IMR-90 (cell line): Measurements from ENCODE around the gene ACVR1. TPM values are rescaled to one million over a fixed set of nuclear protein-coding genes. Genes with fewer than 3 reads are reported as not detected.
A peak's percentile ranks its signal among the peaks of the same experiment; 100 is the strongest.

Experiments used
- ATAC-seq: fragments of 200-7000 bp; cut with Tn5 transposase; 2 replicates; pipeline ENCODE4 v1.9.1; 2020; ENCODE audit warnings: low read depth, mild to moderate bottlenecking, moderate library complexity
- BruUV-seq: library from RNA; stranded (reverse); fragments of 400-500 nt; replicated peaks from 2 replicates; lab custom pipeline; 2021; lab: Mats Ljungman, UMichigan
- CTCF ChIA-PET: fragments of 300-600 bp; formaldehyde crosslinking; extraction: SDS; loops from one replicate; lab custom pipeline; 2021; ENCODE audit warnings: antibody characterized with exemption; lab: Yijun Ruan, JAX
- POLR2A ChIA-PET: fragments of 300-600 bp; sonication (Branson Sonifier 250); formaldehyde crosslinking; loops from one replicate; lab custom pipeline; 2022; ENCODE audit warnings: antibody characterized with exemption; ENCODE audit not compliant: unreplicated experiment; lab: Charles Lee
- DNase-seq: peaks from one replicate; pipeline ENCODE4 v3.0.0; 2013
- H2AFZ ChIP-seq: replicated peaks from 2 replicates; pipeline ENCODE3; 2013; ENCODE audit warnings: low read length, mild to moderate bottlenecking; ENCODE audit not compliant: poor library complexity
- H2AK5ac ChIP-seq: 2 replicates; pipeline ENCODE4 v1.6.1; 2013; ENCODE audit warnings: low read depth, low read length, inconsistent platforms
- H2AK9ac ChIP-seq: replicated peaks from 2 replicates; pipeline ENCODE3; 2013; ENCODE audit warnings: mild to moderate bottlenecking, low read depth, low read length, moderate library complexity; ENCODE audit not compliant: poor library complexity
- H2BK120ac ChIP-seq: 2 replicates; pipeline ENCODE4 v1.6.1; 2013; ENCODE audit warnings: low read depth, low read length, inconsistent platforms
- H2BK15ac ChIP-seq: 3 replicates; pipeline ENCODE4 v1.6.1; 2013; ENCODE audit warnings: low read depth, low read length, inconsistent platforms
- H2BK20ac ChIP-seq: 2 replicates; pipeline ENCODE4 v1.6.1; 2013; ENCODE audit warnings: low read depth, mild to moderate bottlenecking, inconsistent platforms, low read length, moderate library complexity
- H2BK5ac ChIP-seq: 2 replicates; pipeline ENCODE4 v1.6.1; 2013; ENCODE audit warnings: mild to moderate bottlenecking, low read depth, low read length, inconsistent platforms; ENCODE audit not compliant: poor library complexity, severe bottlenecking
- H3K14ac ChIP-seq: replicated peaks from 2 replicates; pipeline ENCODE4 v1.6.1; 2013; ENCODE audit warnings: low read depth, low read length, inconsistent platforms
- H3K18ac ChIP-seq: 2 replicates; pipeline ENCODE4 v1.6.1; 2013; ENCODE audit warnings: low read depth, low read length, control low read depth
- H3K23ac ChIP-seq: 2 replicates; pipeline ENCODE4 v1.6.1; 2013; ENCODE audit warnings: low read depth, low read length, inconsistent platforms
- H3K27ac ChIP-seq: 2 replicates; pipeline ENCODE4 v1.5.1; 2013; ENCODE audit warnings: mild to moderate bottlenecking, control low read depth, low read length; ENCODE audit not compliant: insufficient read depth
- H3K27me3 ChIP-seq: 2 replicates; pipeline ENCODE4 v1.6.1; 2013; ENCODE audit warnings: low read length; ENCODE audit not compliant: control insufficient read depth, insufficient read depth
- H3K36me3 ChIP-seq: 2 replicates; pipeline ENCODE4 v1.6.1; 2013; ENCODE audit warnings: low read length, mixed read lengths; ENCODE audit not compliant: control insufficient read depth, insufficient read depth
- H3K4ac ChIP-seq: 2 replicates; pipeline ENCODE4 v1.6.1; 2013; ENCODE audit warnings: low read depth, low read length, inconsistent platforms
- H3K4me1 ChIP-seq: 2 replicates; pipeline ENCODE4 v1.6.1; 2013; ENCODE audit warnings: low read length, mixed read lengths; ENCODE audit not compliant: control insufficient read depth, insufficient read depth
- H3K4me2 ChIP-seq: 2 replicates; pipeline ENCODE4 v1.6.1; 2013; ENCODE audit warnings: low read depth, mild to moderate bottlenecking, control low read depth, low read length, moderate library complexity
- H3K4me3 ChIP-seq: 2 replicates; pipeline ENCODE4 v1.5.1; 2013; ENCODE audit warnings: low read depth, mild to moderate bottlenecking, control low read depth, low read length, moderate library complexity; ENCODE audit not compliant: insufficient read depth
- H3K56ac ChIP-seq: 2 replicates; pipeline ENCODE4 v1.6.1; 2013; ENCODE audit warnings: low read length, inconsistent platforms; ENCODE audit not compliant: insufficient read depth; ENCODE audit errors: extremely low read depth
- H3K79me1 ChIP-seq, 2 experiments: 2 replicates each; pipeline ENCODE4 v1.6.1; 2013; ENCODE audit warnings: low read length in 2 of 2, inconsistent platforms in 1 of 2, low read depth in 1 of 2
- H3K9ac ChIP-seq: 2 replicates; pipeline ENCODE4 v1.6.1; 2013; ENCODE audit warnings: low read depth, low read length, control low read depth
- H3K9me1 ChIP-seq: 2 replicates; pipeline ENCODE4 v1.6.1; 2013; ENCODE audit warnings: low read length, inconsistent platforms; ENCODE audit not compliant: insufficient read depth
- H3K9me3 ChIP-seq: 2 replicates; pipeline ENCODE4 v1.6.1; 2013; ENCODE audit warnings: low read length; ENCODE audit not compliant: control insufficient read depth, insufficient read depth
- H4K20me1 ChIP-seq: 2 replicates; pipeline ENCODE4 v1.6.1; 2013; ENCODE audit warnings: low read length, inconsistent platforms; ENCODE audit not compliant: insufficient read depth
- H4K5ac ChIP-seq: 2 replicates; pipeline ENCODE4 v1.6.1; 2013; ENCODE audit warnings: mild to moderate bottlenecking, low read depth, low read length, control low read depth
- H4K8ac ChIP-seq, 2 experiments: 2 replicates each; pipeline ENCODE4 v1.6.1; 2013; ENCODE audit warnings: low read depth in 2 of 2, low read length in 2 of 2, control low read depth in 1 of 2, inconsistent platforms in 1 of 2
- H4K91ac ChIP-seq: 2 replicates; pipeline ENCODE4 v1.6.1; 2013; ENCODE audit warnings: low read depth, low read length, inconsistent platforms; ENCODE audit not compliant: insufficient read depth
- CEBPB ChIP-seq: IDR thresholded peaks from 2 replicates; pipeline ENCODE4 v1.6.1; 2012; ENCODE audit warnings: low read depth, low read length, improper control_type of control experiment
- MAFK ChIP-seq: IDR thresholded peaks from 2 replicates; pipeline ENCODE4 v1.6.1; 2012; ENCODE audit warnings: low read depth, low read length, improper control_type of control experiment
- MAZ ChIP-seq: IDR thresholded peaks from 2 replicates; pipeline ENCODE4 v1.6.1; 2012; ENCODE audit warnings: low read depth, mild to moderate bottlenecking, low read length, improper control_type of control experiment, moderate library complexity, borderline replicate concordance
- NFE2L2 ChIP-seq: fragments of 150-350 bp; IDR thresholded peaks from 2 replicates; pipeline ENCODE4 v1.6.1; 2016; ENCODE audit warnings: low read depth, mild to moderate bottlenecking, low read length
- POLR2A ChIP-seq: IDR thresholded peaks from 2 replicates; pipeline ENCODE4 v1.6.1; 2012; ENCODE audit warnings: mild to moderate bottlenecking, low read depth, low read length
- RAD21 ChIP-seq: IDR thresholded peaks from 2 replicates; pipeline ENCODE4 v1.6.1; 2012; ENCODE audit warnings: low read length, improper control_type of control experiment
- RCOR1 ChIP-seq: IDR thresholded peaks from 2 replicates; pipeline ENCODE4 v1.6.1; 2012; ENCODE audit warnings: mild to moderate bottlenecking, low read length, improper control_type of control experiment; ENCODE audit not compliant: insufficient replicate concordance
- SMC3 ChIP-seq: fragments of 150-350 bp; IDR thresholded peaks from 2 replicates; pipeline ENCODE4 v1.6.1; 2016; ENCODE audit warnings: low read depth, mild to moderate bottlenecking, antibody characterized with exemption, low read length, moderate library complexity
- WGBS, 2 experiments: methylation state at CpG; one replicate each; pipeline versions ENCODE4 v1.1.5 to v1.1.7; 2013; ENCODE audit warnings: missing lambda C conversion rate in 2 of 2; ENCODE audit not compliant: insufficient read length in 1 of 2; ENCODE audit errors: extremely low coverage in 2 of 2; 5-methylcytosine and 5-hydroxymethylcytosine counted together
- dilution Hi-C: fragments of 300-500 bp; cut with HindIII; formaldehyde crosslinking; loops from one replicate; pipeline ENCODE4 v1.14.3; 2018; ENCODE audit warnings: low sequenced_read_pairs; ENCODE audit not compliant: unreplicated experiment
- in situ Hi-C: fragments of 300-500 bp; cut with MboI; formaldehyde crosslinking; loops from 3 replicates; pipeline ENCODE4 v1.14.3; 2019; ENCODE audit warnings: low sequenced_read_pairs, inconsistent platforms, mixed read lengths
- intact Hi-C: fragments of 100-400 bp; cut with micrococcal nuclease; formaldehyde crosslinking; loops from 2 replicates; pipeline ENCODE4 v1.10.0; 2022
- polyA plus RNA-seq, 3 experiments: library from polyadenylated mRNA; depleted of rRNA; stranded (reverse); fragments of >200 nt; gene quantifications; 2 replicates each; pipeline ENCODE4 v1.2.3, GENCODE V29; 2012; ENCODE audit warnings: low replicate concordance in 1 of 3
- total RNA-seq: library from RNA; depleted of rRNA; stranded (reverse); fragments of >200 nt; gene quantifications from 2 replicates; pipeline ENCODE4 v1.2.3, GENCODE V29; 2012
- TF ChIP-seq, protein P1 (sequence below): conservative IDR thresholded peaks from 2 replicates; pipeline ENCODE4 v1.5.1; 2012; ENCODE audit warnings: mild to moderate bottlenecking, low read depth, low read length, improper control_type of control experiment

Gene ACVR1
- total and polyA plus RNA-seq, 2 of the 4 experiments (the other 2 are of a cell fraction), result 21.1 to 40.8 TPM

GRCh38 chr2:157831573-157832315 is 44.4 kb downstream of the ACVR1 start:
- Histone ChIP-seq H2BK5ac (peak overlapping the region; percentile 58), H3K18ac (peak overlapping the region; percentile 86), H3K4ac (peak overlapping the region; percentile 78), H4K5ac (peak overlapping the region; percentile 65), H2AK9ac (no peak overlapping the region), H4K91ac (peak overlapping the region; percentile 75), H4K20me1 (no peaks in the 10 kb centered on the region), H3K27me3 (no peaks in the 10 kb centered on the region), H2BK15ac (peak overlapping the region; percentile 72; the same call in 1 of the 3 replicates), H2AFZ (no peak overlapping the region), H3K14ac (peak overlapping the region; percentile 86), H3K36me3 (0 out of 2 replicates have a peak, but pooled peaks cover 1% of the 10 kb centered on the region), H2AK5ac (peak overlapping the region; percentile 75), H3K9me3 (no peaks in the 10 kb centered on the region), H3K23ac (peak overlapping the region; percentile 82; the same call in 1 of the 2 replicates), H3K9ac (no peak overlapping the region), H2BK20ac (peak overlapping the region; percentile 97), H3K4me2 (peak overlapping the region; percentile 26), H3K4me1 (peaks cover 11% of the 10 kb centered on the region), H3K9me1 (peaks cover 15% of the 10 kb centered on the region), H3K27ac (peak overlapping the region; percentile 92; the same call in 1 of the 2 replicates), H2BK120ac (peak overlapping the region; percentile 87), H3K79me1 (peaks cover 30 to 66% of the 10 kb centered on the region in 2 experiments), H3K56ac (no peak overlapping the region), H4K8ac (peak overlapping the region in 1 of 2 experiments; percentile 64; a peak in 2 of 4 replicates), H3K4me3 (no peak overlapping the region)
- dilution Hi-C loops (no loop called here), intact Hi-C loops (loop anchor here (2.0 kb wide), 1 partner anchor 45 kb away; the partner anchor contains the start of gene ACVR1), in situ Hi-C loops (no loop called here)
- TF ChIP-seq NFE2L2 (no peak), POLR2A (no peak), MAZ (no peak), RCOR1 (no peak), MAFK (no peak), CEBPB (no peak), RAD21 (no peak), SMC3 (no peak)
- TF ChIP-seq, protein P1, sequence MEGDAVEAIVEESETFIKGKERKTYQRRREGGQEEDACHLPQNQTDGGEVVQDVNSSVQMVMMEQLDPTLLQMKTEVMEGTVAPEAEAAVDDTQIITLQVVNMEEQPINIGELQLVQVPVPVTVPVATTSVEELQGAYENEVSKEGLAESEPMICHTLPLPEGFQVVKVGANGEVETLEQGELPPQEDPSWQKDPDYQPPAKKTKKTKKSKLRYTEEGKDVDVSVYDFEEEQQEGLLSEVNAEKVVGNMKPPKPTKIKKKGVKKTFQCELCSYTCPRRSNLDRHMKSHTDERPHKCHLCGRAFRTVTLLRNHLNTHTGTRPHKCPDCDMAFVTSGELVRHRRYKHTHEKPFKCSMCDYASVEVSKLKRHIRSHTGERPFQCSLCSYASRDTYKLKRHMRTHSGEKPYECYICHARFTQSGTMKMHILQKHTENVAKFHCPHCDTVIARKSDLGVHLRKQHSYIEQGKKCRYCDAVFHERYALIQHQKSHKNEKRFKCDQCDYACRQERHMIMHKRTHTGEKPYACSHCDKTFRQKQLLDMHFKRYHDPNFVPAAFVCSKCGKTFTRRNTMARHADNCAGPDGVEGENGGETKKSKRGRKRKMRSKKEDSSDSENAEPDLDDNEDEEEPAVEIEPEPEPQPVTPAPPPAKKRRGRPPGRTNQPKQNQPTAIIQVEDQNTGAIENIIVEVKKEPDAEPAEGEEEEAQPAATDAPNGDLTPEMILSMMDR, result no peak
- peak; percentile 38 for ATAC-seq
- DNase-seq, result no peak
- CTCF ChIA-PET, result no interaction called here
- 93% methylated on average over 2 of the region's 3 CpGs; no CpG with 5 or more reads in 1 of the 2 experiments for WGBS, 2 experiments
- BruUV-seq, result no TSS peak
- POLR2A ChIA-PET, result interaction anchor here (0.5 kb wide), 1 partner anchor 1080 kb away, joined by 9 read pairs; no protein-coding TSS in a partner anchor
